Liver (tissue), 10 donors: ENCODE results near the gene OR2A2. TPM values are rescaled to one million over a fixed set of nuclear protein-coding genes. Genes with fewer than 3 reads are reported as not detected.

Source experiments
- DNase-seq: peaks from one replicate; pipeline ENCODE4 v3.0.0-alpha.2; 2017; ENCODE audit warnings: low spot score
- H3K27ac ChIP-seq, 2 donors: one replicate each; pipeline ENCODE4 v1.7.0; 2013; ENCODE audit warnings: inconsistent platforms in 2 of 2, low read length in 2 of 2, control low read depth in 1 of 2, low read depth in 1 of 2, mild to moderate bottlenecking in 1 of 2
- H3K27me3 ChIP-seq, 4 donors: one replicate each; pipeline versions ENCODE4 v1.6.1 to v1.7.0; 2013; ENCODE audit warnings: low read length in 3 of 4, inconsistent platforms in 1 of 4, mild to moderate bottlenecking in 1 of 4, moderate library complexity in 1 of 4; ENCODE audit not compliant: control insufficient read depth in 4 of 4, insufficient read depth in 4 of 4
- H3K36me3 ChIP-seq, 4 donors: one replicate each; pipeline versions ENCODE4 v1.6.1 to v1.7.0; 2013; ENCODE audit warnings: low read length in 3 of 4, mild to moderate bottlenecking in 3 of 4, low read depth in 1 of 4, moderate library complexity in 1 of 4; ENCODE audit not compliant: control insufficient read depth in 4 of 4, insufficient read depth in 3 of 4
- H3K4me1 ChIP-seq, 4 donors: one replicate each; pipeline versions ENCODE4 v1.6.1 to v1.7.0; 2013; ENCODE audit warnings: low read length in 3 of 4, mild to moderate bottlenecking in 3 of 4, moderate library complexity in 1 of 4; ENCODE audit not compliant: control insufficient read depth in 4 of 4, insufficient read depth in 4 of 4
- H3K4me3 ChIP-seq, 3 donors: one replicate each; pipeline versions ENCODE4 v1.6.1 to v1.7.0; 2013; ENCODE audit warnings: low read length in 3 of 3, control low read depth in 1 of 3, low read depth in 1 of 3, mild to moderate bottlenecking in 1 of 3
- H3K9ac ChIP-seq, 2 donors: one replicate each; pipeline ENCODE4 v1.7.0; 2013; ENCODE audit warnings: low read length in 2 of 2, mild to moderate bottlenecking in 2 of 2, moderate library complexity in 2 of 2, control low read depth in 1 of 2, low read depth in 1 of 2
- H3K9me3 ChIP-seq, 4 donors: one replicate each; pipeline versions ENCODE4 v1.6.1 to v1.7.0; 2013; ENCODE audit warnings: low read length in 3 of 4; ENCODE audit not compliant: control insufficient read depth in 4 of 4
- ATF3 ChIP-seq: IDR thresholded peaks from 2 replicates; pipeline ENCODE4 v1.6.1; 2016; ENCODE audit warnings: antibody characterized with exemption
- CTCF ChIP-seq: fragments of 150-350 bp; IDR thresholded peaks from 2 replicates; pipeline ENCODE4 v1.5.1; 2017; ENCODE audit warnings: improper control_type of control experiment, low read depth, low read length; ENCODE audit not compliant: missing input control
- FOXA1 ChIP-seq: IDR thresholded peaks from 2 replicates; pipeline ENCODE4 v1.6.1; 2016; ENCODE audit warnings: antibody characterized with exemption
- FOXA2 ChIP-seq: IDR thresholded peaks from 2 replicates; pipeline ENCODE4 v1.6.1; 2016; ENCODE audit warnings: antibody characterized with exemption
- GABPA ChIP-seq, 2 donors: IDR thresholded peaks in 1 of 2; conservative IDR thresholded peaks in 1 of 2; 2 replicates each; pipeline ENCODE4 v1.6.1; 2016; ENCODE audit warnings: antibody characterized with exemption in 2 of 2, mild to moderate bottlenecking in 1 of 2, moderate library complexity in 1 of 2
- HNF4A ChIP-seq, 2 donors: conservative IDR thresholded peaks; 2 replicates each; pipeline ENCODE4 v1.6.1; 2016; ENCODE audit warnings: antibody characterized with exemption in 2 of 2, mild to moderate bottlenecking in 2 of 2
- JUND ChIP-seq, 2 donors: IDR thresholded peaks; 2 replicates each; pipeline ENCODE4 v1.6.1; 2016; ENCODE audit warnings: antibody characterized with exemption in 2 of 2
- MAX ChIP-seq: IDR thresholded peaks from 2 replicates; pipeline ENCODE4 v1.6.1; 2016; ENCODE audit warnings: antibody characterized with exemption
- NR2F2 ChIP-seq: IDR thresholded peaks from 2 replicates; pipeline ENCODE4 v1.6.1; 2016; ENCODE audit warnings: antibody characterized with exemption
- RAD21 ChIP-seq, 2 donors: IDR thresholded peaks; 2 replicates each; pipeline ENCODE4 v1.6.1; 2016; ENCODE audit warnings: antibody characterized with exemption in 2 of 2, mild to moderate bottlenecking in 2 of 2
- REST ChIP-seq: IDR thresholded peaks from 2 replicates; pipeline ENCODE4 v1.6.1; 2016; ENCODE audit warnings: antibody characterized with exemption, mild to moderate bottlenecking
- RXRA ChIP-seq, 2 donors: IDR thresholded peaks; 2 replicates each; pipeline ENCODE4 v1.6.1; 2017 to 2018; ENCODE audit warnings: antibody characterized with exemption in 2 of 2, mild to moderate bottlenecking in 1 of 2
- SP1 ChIP-seq: IDR thresholded peaks from 2 replicates; pipeline ENCODE4 v1.6.1; 2018; ENCODE audit warnings: antibody characterized with exemption, mild to moderate bottlenecking
- YY1 ChIP-seq: IDR thresholded peaks from 2 replicates; pipeline ENCODE4 v1.6.1; 2016; ENCODE audit warnings: antibody characterized with exemption, mild to moderate bottlenecking
- ZBTB33 ChIP-seq: IDR thresholded peaks from 2 replicates; pipeline ENCODE4 v1.6.1; 2016; ENCODE audit warnings: antibody characterized with exemption
- WGBS: extraction: QIAGEN DNeasy Blood & Tissue Kit; methylation state at CpG from one replicate; pipeline ENCODE4 v1.1.7; 2013; 5-methylcytosine and 5-hydroxymethylcytosine counted together
- polyA plus RNA-seq, 2 donors: library from polyadenylated mRNA; stranded (reverse) in 1 of 2; unstranded in 1 of 2; fragments of 200-250 nt in 1 of 2; fragments of >200 nt in 1 of 2; fragmentation: Nextera tagmentation in 1 of 2; extraction: Ambion mirVana in 1 of 2; gene quantifications; one replicate each; pipeline versions ENCODE4 v1.2.1 to v1.2.3, GENCODE V29; 2013 to 2015
- small RNA-seq: library from RNA; depleted of rRNA; stranded (forward); fragments of <200 nt; gene quantifications from one replicate; pipeline ENCODE3, GENCODE V24; 2014
- total RNA-seq, 2 donors: library from RNA; depleted of rRNA; stranded (reverse); fragments of >200 nt; gene quantifications; one replicate each; pipeline ENCODE4 v1.2.3, GENCODE V29; 2014
- donor health status: healthy.
- donor health status: healthy.
- donor health status: healthy.
- donor health status: healthy.
- donor health status: healthy.

OR2A2 gene
- total and polyA plus RNA-seq, 4 donors = not detected

GRCh38 chr7:144148224-144148827 is 38.9 kb downstream of the OR2A2 start:
- H3K9ac ChIP-seq = no peak overlapping the region
- H3K27ac ChIP-seq = no peak overlapping the region
- H3K36me3 ChIP-seq = no peaks in the 10 kb centered on the region
- peaks cover 0 to 5% (median under 1%) of the 10 kb centered on the region in 4 donors for H3K4me1 ChIP-seq
- DNase-seq = no peak
- no peak for TF ChIP-seq ZBTB33
- no peak for TF ChIP-seq RXRA (IDR thresholded peaks at IDR 0.05)
- no peak for TF ChIP-seq JUND (IDR thresholded peaks at IDR 0.05)
- no peak for TF ChIP-seq CTCF
- no peak for TF ChIP-seq REST
- TF ChIP-seq RAD21 (IDR thresholded peaks at IDR 0.05) = no peak
- no peak for TF ChIP-seq HNF4A (conservative IDR thresholded peaks at IDR 0.05)
- TF ChIP-seq YY1 = no peak
- no peak for TF ChIP-seq SP1
- no peak for TF ChIP-seq FOXA2
- TF ChIP-seq FOXA1 = no peak
- TF ChIP-seq NR2F2 = no peak
- TF ChIP-seq GABPA (IDR thresholded peaks at IDR 0.05 in 1 of 2, conservative IDR thresholded peaks at IDR 0.05 in 1 of 2) = no peak
- TF ChIP-seq ATF3 = no peak
- H3K27me3 ChIP-seq = no peaks in the 10 kb centered on the region
- no peak overlapping the region for H3K4me3 ChIP-seq
- WGBS = 83% methylated on average over 2 of the region's 2 CpGs
- peaks cover 2 to 30% (median 6%) of the 10 kb centered on the region in 4 donors for H3K9me3 ChIP-seq

GRCh38 chr7:144158861-144159260 is 49.5 kb downstream of the OR2A2 start:
- no peak for DNase-seq
- Histone ChIP-seq H3K9ac (no peak overlapping the region), H3K36me3 (no peaks in the 10 kb centered on the region), H3K4me1 (no peaks in the 10 kb centered on the region), H3K4me3 (no peak overlapping the region), H3K27ac (no peak overlapping the region), H3K9me3 (peaks cover 0 to 1% (median 0%) of the 10 kb centered on the region in 4 donors), H3K27me3 (no peaks in the 10 kb centered on the region)
- 93% methylated on average over 1 of the region's 1 CpG for WGBS
- TF ChIP-seq FOXA1 = no peak
- TF ChIP-seq GABPA (IDR thresholded peaks at IDR 0.05 in 1 of 2, conservative IDR thresholded peaks at IDR 0.05 in 1 of 2) = no peak
- TF ChIP-seq RAD21 (IDR thresholded peaks at IDR 0.05) = no peak
- no peak for TF ChIP-seq MAX
- TF ChIP-seq JUND (IDR thresholded peaks at IDR 0.05) = no peak
- TF ChIP-seq FOXA2 = no peak

Small RNA genes lying within 50 kb of the gene (small RNA-seq; reads per million reads assigned to genes)
- gene OR2A41P = not detected

Other genes with a start within 250 kb of the OR2A2 start
- gene TCAF1, start 207.4 kb upstream of the OR2A2 start, total RNA-seq = 10 to 100 TPM; 25.4 to 75.1 TPM
- gene TCAF1, start 207.4 kb upstream of the OR2A2 start, polyA plus RNA-seq = 10 to 100 TPM; 20.2 to 34.9 TPM
- not detected for gene OR2F2, start 174.3 kb upstream of the OR2A2 start, total RNA-seq
- not detected for gene OR2F2, start 174.3 kb upstream of the OR2A2 start, polyA plus RNA-seq
- gene OR2F1, start 154.7 kb upstream of the OR2A2 start, total RNA-seq = under 1 TPM; under 0.01 to 0.05 TPM
- not detected for gene OR2F1, start 154.7 kb upstream of the OR2A2 start, polyA plus RNA-seq
- gene OR6B1, start 109.3 kb upstream of the OR2A2 start, total RNA-seq = under 1 TPM in 1 of 2 donors, not detected in 1; 0.05 TPM
- gene OR6B1, start 109.3 kb upstream of the OR2A2 start, polyA plus RNA-seq = not detected
- gene OR2A5, start 60.6 kb upstream of the OR2A2 start, total RNA-seq = under 1 TPM in 1 of 2 donors, not detected in 1; 0.28 TPM
- gene OR2A5, start 60.6 kb upstream of the OR2A2 start, polyA plus RNA-seq = not detected
- gene OR2A25, start 39.8 kb upstream of the OR2A2 start, total RNA-seq = not detected
- gene OR2A25, start 39.8 kb upstream of the OR2A2 start, polyA plus RNA-seq = not detected
- gene OR2A12, start 23.3 kb upstream of the OR2A2 start, total RNA-seq = not detected
- not detected for gene OR2A12, start 23.3 kb upstream of the OR2A2 start, polyA plus RNA-seq
- gene OR2A14, start 13.6 kb downstream of the OR2A2 start, total RNA-seq = not detected
- gene OR2A14, start 13.6 kb downstream of the OR2A2 start, polyA plus RNA-seq = not detected
- gene CTAGE4, start 73.9 kb downstream of the OR2A2 start, total RNA-seq = 1 to 10 TPM; 1.4 to 1.7 TPM
- gene CTAGE4, start 73.9 kb downstream of the OR2A2 start, polyA plus RNA-seq = 1 to 10 TPM in 1 of 2 donors, under 1 TPM in 1; 0.55 to 1.4 TPM
- 1 to 10 TPM; 1.3 to 3.6 TPM for gene ARHGEF35, start 86.2 kb downstream of the OR2A2 start, total RNA-seq
- gene ARHGEF35, start 86.2 kb downstream of the OR2A2 start, polyA plus RNA-seq = 1 to 10 TPM; 2.5 to 4.6 TPM
- not detected for gene OR2A42, start 130.0 kb downstream of the OR2A2 start, total RNA-seq
- not detected for gene OR2A42, start 130.0 kb downstream of the OR2A2 start, polyA plus RNA-seq
- gene OR2A7, start 155.2 kb downstream of the OR2A2 start, total RNA-seq = 1 to 10 TPM; 1.6 TPM
- gene OR2A7, start 155.2 kb downstream of the OR2A2 start, polyA plus RNA-seq = 1 to 10 TPM; 1.1 to 1.5 TPM
- under 1 TPM in 1 of 2 donors, not detected in 1; 0.92 TPM for gene CTAGE8, start 159.7 kb downstream of the OR2A2 start, total RNA-seq
- under 1 TPM; 0.44 to 0.57 TPM for gene CTAGE8, start 159.7 kb downstream of the OR2A2 start, polyA plus RNA-seq
- gene OR2A1, start 202.8 kb downstream of the OR2A2 start, total RNA-seq = under 1 TPM in 1 of 2 donors, not detected in 1; under 0.01 TPM
- under 1 TPM; 0.01 to 0.08 TPM for gene OR2A1, start 202.8 kb downstream of the OR2A2 start, polyA plus RNA-seq
- 1 to 10 TPM; 3.5 to 5.6 TPM for gene ARHGEF5, start 245.8 kb downstream of the OR2A2 start, total RNA-seq
- gene ARHGEF5, start 245.8 kb downstream of the OR2A2 start, polyA plus RNA-seq = 1 to 10 TPM; 3.9 to 8.4 TPM